GM23338 (cell line): ENCODE results near the gene TMEM147. TPM values are rescaled to one million over a fixed set of nuclear protein-coding genes. Genes with fewer than 3 reads are reported as not detected.

ENCODE experiments used
- ATAC-seq: fragments of 200-7000 bp; cut with Tn5 transposase; 3 replicates; pipeline ENCODE4 v1.9.1; 2020
- DNase-seq: peaks from one replicate; pipeline ENCODE4 v3.0.0-alpha.2; 2015; ENCODE audit warnings: low spot score
- H2AFZ ChIP-seq: fragments of 200-600 bp; sonication (generic); 2 replicates; pipeline ENCODE4 v1.8.0; 2016; ENCODE audit warnings: antibody characterized with exemption, mild to moderate bottlenecking, moderate library complexity
- H3F3A ChIP-seq: fragments of 200-600 bp; sonication (generic); replicated peaks from 2 replicates; pipeline ENCODE4 v1.8.0; 2017; ENCODE audit warnings: antibody characterized with exemption, mixed run types, low read depth
- H3K27ac ChIP-seq: fragments of 200-600 bp; sonication (generic); 2 replicates; pipeline ENCODE4 v1.6.1; 2016; ENCODE audit warnings: low read depth
- H3K27me3 ChIP-seq: fragments of 200-600 bp; sonication (generic); 2 replicates; pipeline ENCODE4 v1.8.0; 2016; ENCODE audit warnings: mild to moderate bottlenecking, mixed run types, moderate library complexity; ENCODE audit not compliant: insufficient read depth
- H3K36me3 ChIP-seq: fragments of 200-600 bp; sonication (generic); 2 replicates; pipeline ENCODE4 v1.8.0; 2016; ENCODE audit warnings: mild to moderate bottlenecking; ENCODE audit not compliant: insufficient read depth
- H3K4me1 ChIP-seq: fragments of 200-600 bp; sonication (generic); 2 replicates; pipeline ENCODE4 v1.8.0; 2016; ENCODE audit warnings: mild to moderate bottlenecking, moderate library complexity; ENCODE audit not compliant: insufficient read depth
- H3K4me2 ChIP-seq: fragments of 200-600 bp; sonication (generic); 2 replicates; pipeline ENCODE4 v1.7.1; 2017; ENCODE audit warnings: mixed run types
- H3K4me3 ChIP-seq: fragments of 200-600 bp; sonication (generic); 2 replicates; pipeline ENCODE4 v1.6.1; 2016; ENCODE audit warnings: mixed run types
- H3K79me2 ChIP-seq: fragments of 200-600 bp; sonication (generic); replicated peaks from 2 replicates; pipeline ENCODE4 v1.8.0; 2017; ENCODE audit warnings: mild to moderate bottlenecking; ENCODE audit not compliant: insufficient read depth
- H3K9me2 ChIP-seq: fragments of 200-600 bp; sonication (generic); 2 replicates; pipeline ENCODE4 v1.8.0; 2017; ENCODE audit not compliant: insufficient read depth
- H4K20me1 ChIP-seq: fragments of 200-600 bp; sonication (generic); replicated peaks from 2 replicates; pipeline ENCODE4 v1.8.0; 2017; ENCODE audit warnings: mild to moderate bottlenecking; ENCODE audit not compliant: insufficient read depth
- H3K27ac Mint-ChIP-seq: 2 replicates; pipeline ENCODE4 v1.8.0; 2020; ENCODE audit warnings: inconsistent platforms, mild to moderate bottlenecking, moderate library complexity, mixed read lengths
- H3K27me3 Mint-ChIP-seq: 3 replicates; pipeline ENCODE4 v1.8.0; 2022; ENCODE audit warnings: low read depth, mild to moderate bottlenecking, moderate library complexity, mixed read lengths, inconsistent platforms; ENCODE audit not compliant: insufficient read depth, poor library complexity
- H3K36me3 Mint-ChIP-seq: 3 replicates; pipeline ENCODE4 v1.8.0; 2021; ENCODE audit warnings: low read depth, mild to moderate bottlenecking, inconsistent platforms, moderate library complexity, mixed read lengths
- H3K4me1 Mint-ChIP-seq: 3 replicates; pipeline ENCODE4 v1.8.0; 2020; ENCODE audit warnings: mild to moderate bottlenecking, inconsistent platforms, mixed read lengths
- H3K4me3 Mint-ChIP-seq: 3 replicates; pipeline ENCODE4 v1.8.0; 2021; ENCODE audit warnings: moderate library complexity, mild to moderate bottlenecking, inconsistent platforms, mixed read lengths
- H3K9me3 Mint-ChIP-seq: 3 replicates; pipeline ENCODE4 v1.8.0; 2020; ENCODE audit warnings: moderate library complexity, mild to moderate bottlenecking, inconsistent platforms, mixed read lengths
- CREB1 ChIP-seq: fragments of 250-450 bp; sonication (Bioruptor Pico); IDR thresholded peaks from 2 replicates; pipeline ENCODE4 v1.5.0; 2020; ENCODE audit warnings: low read depth, mild to moderate bottlenecking, moderate library complexity
- ETS1 ChIP-seq: IDR thresholded peaks from 2 replicates; pipeline ENCODE4 v1.6.1; 2016; ENCODE audit warnings: antibody characterized with exemption
- EZH2 ChIP-seq: fragments of 200-600 bp; sonication (generic); IDR thresholded peaks from one replicate; pipeline ENCODE4 v1.8.0; 2017; ENCODE audit warnings: antibody characterized with exemption, mild to moderate bottlenecking, low read depth; ENCODE audit not compliant: unreplicated experiment
- NANOG ChIP-seq: IDR thresholded peaks from 2 replicates; pipeline ENCODE4 v1.6.1; 2016; ENCODE audit warnings: antibody characterized with exemption, borderline replicate concordance
- POLR2AphosphoS5 ChIP-seq: IDR thresholded peaks from 2 replicates; pipeline ENCODE4 v1.6.1; 2016; ENCODE audit warnings: antibody characterized with exemption, low read depth
- REST ChIP-seq: IDR thresholded peaks from one replicate; pipeline ENCODE4 v1.6.1; 2018; ENCODE audit warnings: antibody characterized with exemption; ENCODE audit not compliant: unreplicated experiment
- ZNF462 ChIP-seq: fragments of 250-450 bp; sonication (Bioruptor Pico); IDR thresholded peaks from 2 replicates; pipeline ENCODE4 v1.5.0; 2020; ENCODE audit warnings: mild to moderate bottlenecking, moderate library complexity
- polyA plus RNA-seq: library from polyadenylated mRNA; unstranded; fragments of >200 nt; fragmentation: Nextera tagmentation; extraction: Ambion mirVana; gene quantifications from 2 replicates; pipeline ENCODE4 v1.2.1, GENCODE V29; 2016
- total RNA-seq: library from RNA; depleted of rRNA; stranded (reverse); fragments of >200 nt; shearing (Covaris generic); gene quantifications from 2 replicates; pipeline ENCODE4 v1.2.3, GENCODE V29; 2014

Gene TMEM147
- total and polyA plus RNA-seq, 2 experiments from 2014 or later = 164 to 272 TPM

GRCh38 chr19:35545855-35546381, 492 bp downstream of the TMEM147 start (continued):
- TF ChIP-seq ZNF462 (CRISPR knock-in tag) = no peak
- no peak for TF ChIP-seq EZH2
- no peak for TF ChIP-seq ETS1

GRCh38 chr19:35546532-35546931, 1.1 kb downstream of the TMEM147 start:
- H3K9me2 ChIP-seq = no peaks in the 10 kb centered on the region
- TF ChIP-seq ETS1 (no peak), POLR2AphosphoS5 (no peak), REST (no peak), CREB1 (no peak), NANOG (no peak)
- H4K20me1 ChIP-seq = peaks cover 9% of the 10 kb centered on the region
- H3K27me3 ChIP-seq = no peaks in the 10 kb centered on the region
- peaks cover 13% of the 10 kb centered on the region; the same call in 1 of the 2 replicates for H3F3A ChIP-seq
- H3K36me3 ChIP-seq = peaks cover 1% of the 10 kb centered on the region; the same call in 1 of the 2 replicates
- H3K4me1 ChIP-seq = peaks cover 15% of the 10 kb centered on the region; the same call in 1 of the 2 replicates
- H3K4me2 ChIP-seq = peak overlapping the region; percentile 98
- peak overlapping the region; percentile 99 for H3K4me3 Mint-ChIP-seq
- no peaks in the 10 kb centered on the region; the same call in 2 of the 3 replicates for H3K9me3 Mint-ChIP-seq
- peaks cover 11% of the 10 kb centered on the region for H3K27me3 Mint-ChIP-seq
- H3K79me2 ChIP-seq = peaks cover 27% of the 10 kb centered on the region
- peaks cover 50% of the 10 kb centered on the region for H3K36me3 Mint-ChIP-seq
- no peak for DNase-seq
- H3K4me1 Mint-ChIP-seq = peaks cover 29% of the 10 kb centered on the region
- no peak for ATAC-seq
- H2AFZ ChIP-seq = no peak overlapping the region
- H3K27ac ChIP-seq = no peak overlapping the region
- H3K27ac Mint-ChIP-seq = peak overlapping the region; percentile 70; the same call in 1 of the 2 replicates
- peak overlapping the region; percentile 99 for H3K4me3 ChIP-seq
